Hematopoietic multipotent progenitor cell treated with erythropoietin and hydrocortisone succinate and interleukin-3 and kit ligand, for 4 days (in vitro differentiated cells): ENCODE measurements around the gene ACO1.
A peak's percentile ranks its signal among the peaks of the same experiment; 100 is the strongest.

Experiments used
- DNase-seq: peaks from one replicate; pipeline ENCODE4 v3.0.0-alpha.2; 2015

Gene ACO1

GRCh38 chr9:32424616-32425015, 40.2 kb downstream of the ACO1 start:
- DNase-seq, result no peak

DNA sequence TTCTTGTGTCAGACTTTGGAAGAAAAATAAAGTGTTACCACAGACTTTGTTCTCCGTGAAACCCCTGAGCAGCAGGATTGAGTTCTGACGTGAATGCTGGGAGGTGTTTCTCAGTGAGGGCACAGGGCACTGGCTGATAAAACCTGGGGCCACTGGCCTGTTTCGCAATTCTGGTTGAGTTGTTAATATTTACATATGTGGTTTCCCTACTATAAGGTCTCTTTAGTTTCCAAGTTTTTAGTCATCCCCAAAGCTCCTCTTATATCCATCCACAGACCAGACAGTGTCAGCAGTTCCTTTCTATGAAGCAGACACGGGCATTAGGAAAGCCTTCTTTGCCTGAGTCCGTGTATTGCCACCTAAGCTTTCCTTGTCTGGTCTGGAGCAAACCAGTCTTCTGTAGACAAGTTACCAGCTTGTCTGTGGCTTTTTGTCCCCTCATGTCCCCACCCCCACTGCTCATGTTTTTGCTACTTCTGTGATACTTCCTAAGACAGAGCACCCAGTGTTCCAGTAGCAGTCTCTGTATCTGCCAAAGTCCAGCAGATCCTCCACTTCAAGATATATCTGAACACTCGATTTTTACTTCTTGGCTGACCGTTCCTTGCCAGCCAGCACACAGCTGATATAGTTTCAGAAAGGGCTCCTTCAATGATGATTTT, 42.0 kb downstream of the ACO1 start:
- peak; percentile 72 for DNase-seq

- peak; percentile 68 for DNase-seq
Observed at GRCh38 chr9:32427111-32427873, 42.8 kb downstream of the ACO1 start.

GRCh38 chr9:32430720-32431119, 46.3 kb downstream of the ACO1 start:
- no peak for DNase-seq

DNA sequence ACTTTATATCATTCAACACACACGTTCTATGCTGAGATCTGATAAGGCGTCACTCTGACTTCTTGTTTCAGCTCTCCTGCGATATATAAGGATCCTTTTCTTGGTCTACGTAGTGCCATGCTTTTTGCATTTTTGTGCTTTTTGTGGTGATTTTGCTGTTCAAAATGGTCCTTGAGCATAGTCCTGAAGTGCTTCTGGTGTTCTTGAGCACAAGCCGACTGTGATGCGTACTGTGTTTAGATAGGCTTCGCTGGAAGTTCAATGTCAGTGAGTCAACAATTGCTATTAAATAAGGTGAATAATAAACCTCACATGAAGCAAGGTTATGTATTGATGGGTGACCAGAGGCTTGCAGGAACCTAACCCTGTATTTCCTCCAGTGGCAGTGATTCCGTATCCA, 46.8 kb downstream of the ACO1 start:
- DNase-seq, result peak; percentile 37

DNA sequence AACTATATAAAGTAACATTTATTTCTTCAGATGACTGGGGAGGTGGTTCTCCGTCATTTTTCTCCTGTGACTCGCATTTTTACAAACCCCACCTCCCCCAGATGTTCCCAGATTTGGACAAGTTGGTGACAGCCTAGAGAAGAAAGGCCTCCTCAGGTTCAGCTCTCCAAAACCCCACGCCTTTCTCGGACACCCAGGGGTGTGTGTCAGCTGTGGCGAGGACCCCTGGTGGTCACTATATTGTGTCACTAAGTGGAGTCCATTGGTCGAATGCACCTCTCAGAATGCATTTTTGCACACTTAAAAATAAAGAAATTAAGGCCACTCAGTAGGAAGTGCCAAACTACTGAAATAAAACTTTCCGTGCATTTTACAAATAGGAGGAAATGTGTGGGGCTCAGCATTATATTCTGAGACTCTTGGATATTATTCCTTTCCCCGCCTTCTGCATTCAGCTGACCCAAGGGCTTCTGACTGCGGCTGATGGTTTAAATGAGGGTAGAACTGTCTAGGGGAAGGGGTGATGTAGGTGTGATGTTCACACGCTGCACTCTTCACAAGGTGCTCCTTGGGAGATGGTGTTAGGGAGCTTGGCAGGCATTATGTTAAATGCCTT, 47.6 kb downstream of the ACO1 start:
- DNase-seq, result peak; percentile 77

GRCh38 chr9:32434892-32435291, 50.4 kb downstream of the ACO1 start:
- DNase-seq, result no peak

DNA sequence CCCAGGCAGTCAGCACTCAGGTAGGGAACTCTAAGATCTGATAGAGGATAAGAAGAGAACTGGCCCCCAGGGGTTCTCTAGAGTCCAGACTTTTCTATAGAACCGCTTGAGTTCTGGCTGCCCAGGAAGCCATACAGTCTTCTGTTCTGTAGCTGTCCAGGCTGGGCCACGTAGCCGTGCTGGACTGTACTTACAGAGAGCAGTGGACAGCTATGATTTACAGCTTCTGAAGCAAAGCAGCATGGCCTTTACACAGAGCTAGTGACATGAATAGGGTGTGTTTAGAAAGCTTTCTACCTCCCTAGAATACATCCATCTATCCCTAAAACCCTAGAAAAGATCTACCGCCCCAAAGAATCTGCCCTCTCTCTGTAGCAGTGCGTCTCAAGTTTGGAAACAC, 57.2 kb downstream of the ACO1 start:
- no peak for DNase-seq

GRCh38 chr9:32442433-32442832, 58.0 kb downstream of the ACO1 start:
- DNase-seq, result no peak

DNA sequence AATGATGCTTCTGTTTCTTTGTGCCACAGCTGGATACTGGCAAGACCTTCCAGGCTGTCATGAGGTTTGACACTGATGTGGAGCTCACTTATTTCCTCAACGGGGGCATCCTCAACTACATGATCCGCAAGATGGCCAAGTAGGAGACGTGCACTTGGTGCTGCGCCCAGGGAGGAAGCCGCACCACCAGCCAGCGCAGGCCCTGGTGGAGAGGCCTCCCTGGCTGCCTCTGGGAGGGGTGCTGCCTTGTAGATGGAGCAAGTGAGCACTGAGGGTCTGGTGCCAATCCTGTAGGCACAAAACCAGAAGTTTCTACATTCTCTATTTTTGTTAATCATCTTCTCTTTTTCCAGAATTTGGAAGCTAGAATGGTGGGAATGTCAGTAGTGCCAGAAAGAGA, 65.5 kb downstream of the ACO1 start:
- no peak for DNase-seq

- DNase-seq, result peak; percentile 9
Observed at GRCh38 chr9:32454280-32454679, 69.8 kb downstream of the ACO1 start.

GRCh38 chr9:32455738-32456137, 71.3 kb downstream of the ACO1 start:
- DNase-seq, result no peak

GRCh38 chr9:32456564-32456963, 72.1 kb downstream of the ACO1 start:
- no peak for DNase-seq

- no peak for DNase-seq
Observed at GRCh38 chr9:32463500-32464293, 79.3 kb downstream of the ACO1 start.

- DNase-seq, result peak; percentile 75
Observed at GRCh38 chr9:32468740-32469139, 84.3 kb downstream of the ACO1 start.

DNA sequence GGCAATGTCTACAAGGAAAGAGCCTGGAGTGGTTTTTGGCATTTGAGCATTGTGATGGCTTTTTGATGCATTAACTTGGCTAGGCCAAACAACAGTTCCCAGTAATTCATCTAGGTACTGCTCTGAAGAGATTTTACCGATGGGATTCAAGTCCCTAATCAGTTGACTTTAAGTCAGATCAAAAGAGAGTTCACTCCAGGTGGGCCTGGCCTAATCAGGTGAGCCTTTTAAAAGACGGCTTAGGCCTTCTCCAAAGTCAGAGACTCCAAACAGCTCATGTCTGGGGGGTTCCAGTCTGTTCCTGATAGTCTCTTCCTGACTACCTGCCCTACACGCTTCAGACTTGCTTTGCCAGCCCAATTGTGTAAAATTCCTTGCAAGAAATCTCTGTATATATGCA, 87.9 kb downstream of the ACO1 start:
- no peak for DNase-seq

- DNase-seq, result peak; percentile 33
Observed at GRCh38 chr9:32483343-32483742, 98.9 kb downstream of the ACO1 start.

GRCh38 chr9:32486839-32487562, 102.6 kb downstream of the ACO1 start:
- DNase-seq, result no peak

DNA sequence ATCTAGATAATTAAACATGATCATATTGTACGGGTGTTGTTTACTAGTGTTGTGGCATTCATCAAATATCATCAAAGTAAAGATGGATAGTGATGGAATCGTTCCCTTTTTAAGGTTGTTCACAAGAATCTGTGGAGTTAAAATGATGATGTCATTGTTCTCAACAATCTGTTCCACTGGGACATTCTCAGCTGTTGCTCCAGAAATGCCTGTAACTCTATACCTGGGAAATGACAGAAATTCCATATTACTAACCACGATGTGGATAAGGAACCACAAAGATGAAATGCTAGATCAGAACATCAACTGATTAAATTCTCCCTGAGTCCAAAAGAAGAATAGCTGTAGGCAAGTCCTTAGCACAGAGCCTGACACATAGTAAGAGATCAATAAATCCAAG, 103.5 kb downstream of the ACO1 start:
- no peak for DNase-seq

GRCh38 chr9:32490601-32491000, 106.2 kb downstream of the ACO1 start:
- no peak for DNase-seq

GRCh38 chr9:32497921-32498320, 113.5 kb downstream of the ACO1 start:
- DNase-seq, result peak; percentile 64

DNA sequence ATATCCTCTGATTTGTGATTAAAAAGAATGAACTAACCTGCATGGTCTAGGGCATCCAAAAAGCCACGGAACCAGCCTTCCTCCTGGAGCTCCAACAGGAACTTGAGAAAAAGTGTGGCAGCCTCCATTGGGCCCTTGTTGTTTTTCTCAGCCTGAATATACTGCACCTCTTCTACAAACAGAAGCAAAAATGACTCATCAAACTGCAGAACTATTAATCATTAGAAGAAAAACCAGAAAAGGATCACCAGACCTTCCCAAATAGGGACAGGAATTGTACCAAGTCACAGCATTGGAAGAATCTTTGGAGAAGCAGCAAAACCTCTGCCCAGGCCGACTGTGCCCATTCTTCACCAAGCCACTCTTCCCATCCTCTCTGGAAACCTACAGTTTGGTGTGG, 116.3 kb downstream of the ACO1 start:
- DNase-seq, result no peak

GRCh38 chr9:32501868-32502267, 117.4 kb downstream of the ACO1 start:
- DNase-seq, result no peak
